Measurements from ENCODE around the gene ASTN2.
"Not testable (repeated sequence)": the region's sequence is repeated elsewhere in the genome, so short reads cannot be mapped to it uniquely, and the experiment has no call there.

ASTN2 gene

GRCh38 chr9:117098331-117098730 is 316.5 kb downstream of the ASTN2 start:
- no peak for DNase-seq

- no peak for DNase-seq
These were observed 317.1 kb downstream of the ASTN2 start for GRCh38 chr9:117097761-117098160.

- no peak for DNase-seq
These were observed 318.7 kb downstream of the ASTN2 start for GRCh38 chr9:117096138-117096537.

- DNase-seq: no peak
These were observed 319.8 kb downstream of the ASTN2 start for GRCh38 chr9:117095081-117095480.

GRCh38 chr9:117093891-117094844 is 320.7 kb downstream of the ASTN2 start:
- no peak for DNase-seq

DNA sequence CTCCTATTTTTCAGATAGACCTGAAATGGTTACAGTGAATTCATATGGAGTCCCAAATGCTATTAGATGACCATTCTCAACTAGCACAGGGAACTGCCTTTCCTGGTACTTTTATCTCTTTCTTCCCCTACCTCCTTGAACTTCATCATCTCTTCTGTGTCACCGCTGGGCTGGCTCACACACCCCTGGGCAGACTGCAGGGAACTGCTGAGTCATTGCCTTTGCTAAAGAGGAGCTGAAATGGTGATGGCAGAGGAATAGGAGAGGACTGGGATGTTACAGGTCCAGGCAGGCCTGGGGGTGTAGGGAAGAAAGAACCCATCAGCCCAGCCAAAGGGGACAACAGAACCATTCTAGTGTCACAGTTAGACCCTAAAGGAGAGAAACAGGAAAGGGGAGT is 322.3 kb downstream of the ASTN2 start:
- DNase-seq: no peak

DNA sequence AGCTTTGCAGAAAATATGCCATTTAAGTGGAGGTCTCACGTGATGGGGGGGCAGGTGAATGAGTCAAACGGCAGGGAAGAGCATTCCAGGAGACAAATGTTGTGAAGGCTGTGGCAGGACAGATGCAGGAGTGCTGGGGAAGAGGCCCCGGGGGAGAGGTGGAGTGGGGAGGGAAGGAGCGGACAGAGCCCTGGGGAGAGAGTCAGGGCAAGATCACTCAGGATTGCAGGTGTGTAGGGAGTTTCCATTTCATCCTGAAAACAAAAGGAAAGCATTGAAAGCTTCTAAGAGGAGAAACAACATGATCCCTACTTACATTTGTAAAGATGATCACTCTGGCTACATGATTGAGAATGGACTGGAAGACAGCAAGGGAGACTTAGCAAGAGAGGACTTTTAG is 323.3 kb downstream of the ASTN2 start:
- DNase-seq: no peak

GRCh38 chr9:117088786-117089185 is 326.1 kb downstream of the ASTN2 start:
- DNase-seq: no peak

DNA sequence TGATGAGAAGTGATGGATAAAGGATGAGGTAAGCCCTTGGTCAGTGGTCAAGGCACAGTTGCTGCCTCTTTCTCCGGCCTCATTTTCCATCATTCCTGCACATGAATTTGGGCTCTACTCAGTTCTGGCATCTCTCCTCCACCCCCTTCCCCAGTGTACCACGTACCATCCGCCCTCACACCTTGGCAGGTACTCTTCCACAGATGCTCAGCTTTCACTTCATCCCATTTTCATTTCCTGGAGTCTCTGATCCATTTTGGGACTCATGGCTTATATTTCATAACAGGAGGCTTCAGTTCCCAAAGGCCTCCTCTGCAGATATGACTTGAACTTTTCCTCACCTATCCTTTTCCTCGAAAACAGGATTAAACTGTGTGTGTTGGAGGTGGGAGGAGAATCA is 326.7 kb downstream of the ASTN2 start:
- no peak for DNase-seq

DNA sequence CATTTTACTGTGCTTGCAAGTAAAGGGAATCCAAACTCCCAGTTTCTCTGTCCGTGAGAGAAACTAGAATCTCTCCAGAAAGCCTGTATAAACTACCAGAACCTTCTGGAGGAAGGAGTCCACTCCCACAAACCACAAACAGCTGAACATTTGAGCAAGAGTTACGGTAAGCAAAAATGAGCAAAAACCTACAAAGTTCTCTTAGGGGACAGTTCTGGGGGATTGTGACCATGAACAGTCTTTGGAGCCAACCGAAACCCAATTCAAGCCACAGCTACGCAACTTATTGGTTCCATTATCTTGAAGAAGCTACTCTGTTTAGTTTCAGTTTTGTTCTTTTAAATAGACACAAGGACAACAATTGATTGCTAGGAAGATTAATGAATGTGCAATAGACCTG is 330.6 kb downstream of the ASTN2 start:
- DNase-seq: no peak

- no peak for DNase-seq
These were observed 331.3 kb downstream of the ASTN2 start for GRCh38 chr9:117083559-117083958.

DNA sequence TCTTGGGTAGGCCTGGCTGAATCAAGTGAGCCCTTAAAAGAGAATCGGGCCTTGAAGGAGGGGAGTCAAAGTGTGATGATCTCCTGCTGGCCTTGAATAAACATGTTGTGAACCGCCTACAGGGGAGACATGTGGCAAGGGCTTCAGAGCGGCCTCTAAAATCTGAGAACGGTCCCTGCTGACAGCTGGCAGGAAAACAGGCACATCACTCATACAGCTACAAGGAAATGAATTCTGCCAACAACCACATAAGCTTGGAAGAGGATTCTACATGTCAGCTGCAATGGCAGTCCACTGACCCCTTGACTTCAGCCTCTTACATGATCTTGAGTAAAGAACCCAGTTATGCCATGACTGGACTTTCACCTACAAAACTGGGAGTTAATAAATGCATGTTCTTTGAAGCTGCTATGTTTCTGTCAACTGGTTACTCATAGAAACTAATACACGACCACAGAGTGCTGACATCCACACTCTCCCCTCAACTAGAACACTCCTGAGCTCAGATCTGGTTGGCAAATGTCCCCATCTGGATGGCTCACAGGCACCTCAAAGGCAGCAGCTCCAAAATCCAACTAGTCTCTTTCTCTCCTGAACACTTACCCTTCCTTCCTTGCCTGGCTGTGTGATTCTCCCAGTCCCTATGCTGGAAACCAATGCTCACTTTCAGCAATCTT is 333.1 kb downstream of the ASTN2 start:
- no peak for DNase-seq

DNA sequence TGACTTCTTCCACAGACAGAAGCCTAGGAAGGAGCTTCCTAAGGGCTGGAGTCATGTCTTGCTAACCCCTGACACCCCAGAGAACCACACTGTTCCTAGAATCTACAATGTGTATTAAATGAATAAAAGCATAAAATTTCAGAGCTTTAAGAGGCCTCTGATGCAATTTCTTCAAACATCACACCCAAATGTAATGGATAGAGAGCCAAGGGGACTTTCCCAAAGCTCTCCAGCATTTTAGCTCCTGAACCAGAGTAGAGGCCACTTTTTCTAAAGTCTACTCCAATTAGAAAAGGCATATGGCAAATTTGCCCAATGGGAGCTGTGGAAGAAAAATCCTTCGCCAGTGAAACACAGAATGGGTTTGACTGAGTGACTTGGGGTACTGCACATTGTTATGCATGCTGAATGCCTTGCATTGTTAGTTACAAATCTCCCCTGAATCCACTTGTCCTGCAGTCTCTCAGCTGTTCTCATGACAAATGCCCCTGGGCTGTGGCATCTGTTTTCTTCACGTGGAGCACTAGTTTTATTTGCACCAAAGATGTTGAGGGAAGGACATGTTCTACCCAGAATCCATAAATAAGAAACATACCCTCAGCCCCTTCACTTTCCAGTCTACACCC is 334.0 kb downstream of the ASTN2 start:
- DNase-seq: no peak

- DNase-seq: no peak
These were observed 338.1 kb downstream of the ASTN2 start for GRCh38 chr9:117076571-117077290.

- no peak for DNase-seq
These were observed 339.2 kb downstream of the ASTN2 start for GRCh38 chr9:117075636-117076035.

DNA sequence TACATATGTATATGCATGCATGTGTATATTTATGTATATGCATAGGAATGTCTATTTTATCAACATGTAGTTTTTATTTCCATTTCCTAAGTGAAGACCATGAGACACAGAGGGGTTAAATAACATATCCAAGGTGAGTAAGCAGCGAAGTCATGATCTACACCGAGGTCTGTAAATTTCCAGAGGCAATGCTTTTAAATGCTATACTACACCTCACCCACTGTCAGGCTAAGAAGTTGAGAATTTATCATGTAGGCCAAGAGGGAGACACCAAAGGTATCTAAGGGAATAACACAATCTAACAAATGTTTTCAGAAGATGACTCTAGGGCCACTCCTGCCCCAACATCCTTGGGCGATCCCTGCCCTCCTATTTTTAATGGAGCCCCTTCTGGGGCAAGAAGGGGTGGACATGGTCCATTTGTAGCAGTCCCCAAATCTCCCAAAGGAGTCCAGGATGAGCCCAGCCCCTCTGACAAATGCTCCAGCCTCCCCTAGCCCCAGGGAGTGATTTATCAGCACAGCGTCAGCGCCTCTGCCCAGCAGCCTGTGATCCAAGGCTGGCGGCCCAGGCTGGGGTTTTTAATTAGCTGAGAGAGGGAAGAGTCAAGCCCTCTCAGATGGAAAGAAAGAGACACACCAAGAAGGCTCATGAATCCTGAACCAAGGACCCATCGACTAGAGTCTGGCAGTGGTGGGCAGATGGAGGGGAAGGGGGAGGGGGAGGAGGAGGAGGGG is 339.9 kb downstream of the ASTN2 start:
- DNase-seq: no peak

DNA sequence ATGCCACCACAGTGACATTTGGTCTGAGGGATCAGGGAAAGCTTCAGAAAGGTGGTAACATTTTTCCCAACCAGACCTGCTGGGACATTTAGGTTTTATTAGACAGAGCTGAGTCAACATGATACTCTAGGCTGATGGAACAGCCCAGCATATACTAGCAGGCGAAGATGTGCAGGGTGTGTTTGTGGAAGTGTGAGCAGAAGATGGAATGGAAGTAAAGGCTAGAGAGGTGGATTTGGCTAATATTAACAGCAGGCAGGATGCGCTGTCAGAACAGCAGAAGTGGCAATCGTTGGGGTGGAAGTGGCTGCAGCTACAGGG is 340.6 kb downstream of the ASTN2 start:
- no peak for DNase-seq

GRCh38 chr9:117073539-117074341 is 341.1 kb downstream of the ASTN2 start:
- DNase-seq: no peak

DNA sequence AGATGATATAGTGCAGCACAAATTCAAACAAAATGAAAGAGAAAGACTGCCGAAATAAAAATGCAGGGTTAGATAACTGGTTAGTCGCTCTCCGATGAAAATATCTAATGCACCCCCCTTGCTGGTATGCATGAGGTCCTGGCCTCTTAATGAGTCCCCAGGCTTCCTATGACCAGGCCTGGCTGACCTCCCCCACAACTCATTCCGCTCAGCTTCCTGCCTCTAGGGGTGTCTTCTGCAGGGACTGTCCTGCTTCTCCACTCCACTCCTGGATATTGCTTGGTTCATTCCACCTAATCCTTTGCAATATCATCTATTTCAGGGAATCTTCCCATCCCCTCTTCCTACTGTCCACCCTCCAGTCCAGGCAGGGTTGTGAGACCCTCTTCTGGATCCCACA is 341.8 kb downstream of the ASTN2 start:
- DNase-seq: no peak

DNA sequence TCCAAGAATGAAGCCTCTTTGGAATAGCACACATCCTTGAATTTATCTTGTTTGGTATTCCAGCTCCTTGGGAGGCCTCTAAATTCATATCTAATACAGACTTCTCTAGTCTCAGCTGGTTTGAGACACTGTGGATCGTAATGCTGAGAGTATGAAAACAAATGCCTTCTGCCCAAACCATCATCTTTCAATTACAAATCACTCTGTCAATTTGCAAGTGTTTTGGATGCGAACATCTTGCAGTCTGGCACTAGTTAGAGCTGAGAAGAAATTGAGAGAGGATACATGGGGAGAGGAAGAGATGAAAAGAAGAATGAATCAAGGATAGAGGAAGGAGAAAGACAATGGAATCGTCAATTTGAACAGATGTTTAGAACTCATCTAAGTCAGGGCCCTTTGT is 342.6 kb downstream of the ASTN2 start:
- DNase-seq: no peak

GRCh38 chr9:117071673-117072207 is 343.1 kb downstream of the ASTN2 start:
- DNase-seq: not testable (repeated sequence)
